Activated CD8-positive, alpha-beta memory T cell treated with anti-CD3 and anti-CD28 coated beads for 36 hours (primary cell): ENCODE results near the gene SPTLC3. TPM values are rescaled to one million over a fixed set of nuclear protein-coding genes. Genes with fewer than 3 reads are reported as not detected.

Source experiments
- CTCF ChIA-PET: fragments of 350-600 bp; sonication (Branson Sonifier 250); formaldehyde crosslinking; loops from one replicate; lab custom pipeline; 2021; ENCODE audit warnings: antibody characterized with exemption; lab: Charles Lee
- POLR2A ChIA-PET: fragments of 350-600 bp; sonication (Branson Sonifier 250); formaldehyde crosslinking; loops from one replicate; lab custom pipeline; 2021; ENCODE audit warnings: antibody characterized with exemption; lab: Charles Lee
- total RNA-seq, 2 experiments: library from RNA; stranded (reverse); gene quantifications; one replicate each; pipeline ENCODE4 v1.2.3, GENCODE V29; 2021

The SPTLC3 gene
- total RNA-seq, 2 experiments from 2014 or later: 0.08 to 0.13 TPM

DNA sequence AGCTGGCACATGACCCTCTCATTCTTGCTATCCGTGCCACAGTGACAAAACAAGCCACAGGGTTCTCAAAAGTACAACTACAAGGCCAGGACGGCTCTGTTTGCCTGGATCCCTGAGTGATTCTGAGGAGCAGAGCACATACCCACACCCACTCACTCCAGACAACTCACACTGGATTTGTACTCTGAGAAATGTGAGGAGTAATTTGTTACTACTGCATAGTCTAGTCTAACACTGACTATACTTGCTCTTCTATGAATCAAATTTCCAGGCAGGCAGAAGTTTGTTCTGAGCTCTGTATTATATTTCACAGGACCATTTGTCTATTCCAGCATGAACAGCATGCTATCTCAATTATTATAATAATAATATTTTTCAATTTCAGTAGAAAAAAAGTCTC lies 26.7 kb upstream of the SPTLC3 start:
- ChIA-PET CTCF (no interaction called here), POLR2A (no interaction called here)

DNA sequence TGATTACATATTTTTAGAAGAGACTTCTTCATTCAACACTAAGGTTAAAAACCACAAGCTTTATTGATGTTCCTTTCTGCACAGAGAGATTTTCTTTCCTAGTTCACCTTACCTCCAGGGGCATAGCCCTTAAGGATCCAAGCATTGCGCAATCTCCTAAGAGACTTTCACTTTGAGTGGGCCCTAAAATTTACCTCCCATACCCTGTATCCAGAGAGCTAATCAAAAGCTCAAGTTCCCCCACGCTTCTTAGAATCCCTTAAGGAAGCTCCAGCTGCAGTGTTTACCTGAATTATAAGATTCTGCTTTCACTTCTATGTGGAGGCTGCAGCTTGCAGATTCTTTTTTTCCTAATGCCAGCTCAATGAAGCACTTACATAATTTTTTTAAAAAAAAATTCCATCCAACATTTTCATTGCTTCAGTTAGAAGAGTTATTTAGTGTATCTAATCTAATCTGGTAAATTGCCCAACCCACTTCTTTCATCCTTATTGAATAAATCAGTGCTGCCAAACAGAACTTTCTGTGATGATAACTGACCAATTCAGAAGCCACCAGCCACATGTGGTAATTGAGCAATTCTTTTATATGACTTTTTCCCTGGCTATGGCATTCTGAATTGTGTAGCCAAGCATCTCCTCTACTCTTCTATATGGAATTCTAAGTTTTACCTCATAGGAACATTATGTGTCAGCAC lies 24.6 kb upstream of the SPTLC3 start:
- ChIA-PET CTCF (no interaction called here), POLR2A (no interaction called here)

DNA sequence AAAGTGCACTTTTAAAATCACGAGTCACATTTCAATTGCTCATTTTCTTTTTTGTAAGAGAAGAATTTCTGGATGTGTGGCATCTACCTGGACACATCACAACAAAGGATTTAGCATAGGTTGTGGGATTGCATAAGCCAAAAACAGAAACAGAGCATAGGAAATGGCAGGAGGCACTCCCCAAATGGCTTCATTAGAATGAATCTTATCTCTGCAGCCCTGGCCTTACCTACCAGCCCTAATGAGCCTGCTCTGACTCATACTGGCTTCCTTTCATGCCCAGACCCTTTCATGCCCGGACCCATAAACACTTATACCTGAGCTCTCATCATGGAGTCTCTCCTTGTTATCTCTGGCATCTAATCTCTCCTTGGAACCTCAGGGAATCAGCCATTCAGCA lies 23.9 kb upstream of the SPTLC3 start:
- ChIA-PET POLR2A (no interaction called here), CTCF (no interaction called here)

DNA sequence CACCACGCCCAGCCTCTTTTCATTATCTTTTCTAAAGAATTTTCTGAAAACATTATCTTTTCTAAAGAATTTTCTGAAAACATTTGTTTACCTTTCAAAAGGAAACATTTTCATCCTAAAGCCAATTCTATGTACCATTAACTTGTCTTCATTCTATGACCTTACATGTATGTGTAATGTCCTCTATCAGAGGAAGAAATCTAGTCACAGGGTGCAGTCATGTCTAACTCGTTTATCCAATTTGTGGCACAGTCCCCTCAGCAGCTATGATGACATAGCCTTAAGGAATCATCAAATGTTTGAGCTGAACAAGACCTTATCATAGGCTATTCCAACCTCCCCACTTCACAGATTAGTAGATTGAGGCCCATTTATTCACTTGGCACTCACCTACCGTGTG lies 21.5 kb upstream of the SPTLC3 start:
- POLR2A ChIA-PET: no interaction called here
- CTCF ChIA-PET: no interaction called here

DNA sequence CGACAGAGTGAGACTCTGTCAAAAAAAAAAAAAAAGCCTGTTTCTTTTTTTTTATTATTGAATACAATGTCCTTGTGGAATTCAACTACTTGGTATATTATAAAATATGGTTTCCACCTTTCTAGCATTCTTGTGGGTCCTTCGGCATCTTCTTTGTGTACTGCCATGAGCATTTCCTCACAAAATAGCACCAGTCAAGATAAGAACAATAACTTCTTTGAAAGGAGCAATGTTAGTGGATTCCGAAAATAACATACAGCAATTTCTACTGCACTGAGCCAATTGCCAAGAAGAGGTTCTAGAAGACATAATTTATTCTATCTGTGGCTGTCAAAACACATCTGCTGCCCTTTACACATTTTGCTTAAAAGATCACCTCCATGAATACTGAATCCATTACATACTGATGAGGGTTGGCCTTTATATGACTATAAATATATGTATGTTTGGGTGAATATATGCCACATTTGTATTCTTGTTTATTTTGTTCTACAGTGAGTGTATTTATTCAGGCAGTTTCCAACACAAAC lies 19.1 kb upstream of the SPTLC3 start:
- CTCF ChIA-PET: no interaction called here
- POLR2A ChIA-PET: no interaction called here

DNA sequence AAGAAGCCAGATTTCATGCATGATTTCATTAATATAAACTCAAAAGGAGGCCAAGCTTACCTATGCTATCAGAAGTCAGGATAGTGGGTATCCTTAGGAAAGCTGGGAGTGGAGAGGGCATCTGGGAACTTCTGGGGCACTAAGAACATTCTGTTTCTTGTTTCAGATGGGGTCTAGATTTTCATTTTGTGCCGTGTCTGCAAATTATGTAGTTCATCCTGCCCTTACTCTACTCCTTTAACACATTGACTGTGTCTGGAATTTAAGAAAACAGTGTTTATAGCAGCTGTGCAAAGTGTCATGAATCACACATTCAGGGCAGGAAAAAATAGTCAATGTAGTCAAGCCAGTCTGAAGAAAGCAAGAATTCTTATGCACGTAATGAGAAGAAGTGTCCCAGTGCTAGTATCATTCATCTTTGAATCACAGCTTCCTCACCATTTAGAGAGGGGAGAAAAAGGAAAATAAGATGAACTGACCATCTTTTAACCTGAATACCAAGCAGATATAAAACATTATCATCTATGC lies 11.6 kb upstream of the SPTLC3 start:
- CTCF ChIA-PET: no interaction called here
- POLR2A ChIA-PET: no interaction called here

DNA sequence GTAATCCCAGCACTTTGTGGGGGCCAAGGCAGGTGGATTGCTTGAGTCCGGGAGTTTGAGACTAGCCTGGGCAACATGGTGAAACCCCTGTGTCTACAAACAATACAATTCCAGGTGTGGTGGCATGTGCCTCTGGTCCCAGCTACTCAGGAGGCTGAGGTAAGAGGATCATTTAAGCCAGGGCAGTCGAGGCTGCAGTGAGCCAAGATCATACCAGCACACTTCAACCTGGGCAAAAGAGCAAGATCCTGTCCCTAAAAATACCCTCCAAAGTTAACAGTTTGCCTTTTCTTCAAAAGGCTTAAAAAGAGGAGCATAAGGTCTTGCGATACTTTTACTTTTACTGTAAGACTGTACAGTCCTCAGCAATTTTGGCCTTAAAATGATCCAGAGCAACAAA lies 10.7 kb upstream of the SPTLC3 start:
- ChIA-PET CTCF (no interaction called here), POLR2A (no interaction called here)

DNA sequence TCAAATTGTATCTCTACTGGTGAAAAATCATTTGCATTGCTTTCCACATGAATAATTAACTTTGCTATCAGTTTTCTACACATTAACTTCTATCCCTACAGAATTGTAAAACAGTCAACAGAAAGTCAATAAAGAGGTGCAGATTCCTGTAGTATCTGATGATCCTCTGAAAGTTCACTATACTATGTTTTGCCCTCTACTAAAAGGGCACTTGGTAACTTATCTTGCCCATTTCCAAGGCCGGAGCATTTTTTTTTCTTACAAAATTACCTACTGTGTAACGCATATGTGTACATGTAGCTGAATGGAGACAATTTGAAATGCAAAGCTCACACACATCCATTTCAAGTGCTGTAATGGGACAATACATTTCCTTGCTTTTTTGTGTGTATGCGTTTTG lies 9.6 kb upstream of the SPTLC3 start:
- POLR2A ChIA-PET: no interaction called here
- CTCF ChIA-PET: no interaction called here

DNA sequence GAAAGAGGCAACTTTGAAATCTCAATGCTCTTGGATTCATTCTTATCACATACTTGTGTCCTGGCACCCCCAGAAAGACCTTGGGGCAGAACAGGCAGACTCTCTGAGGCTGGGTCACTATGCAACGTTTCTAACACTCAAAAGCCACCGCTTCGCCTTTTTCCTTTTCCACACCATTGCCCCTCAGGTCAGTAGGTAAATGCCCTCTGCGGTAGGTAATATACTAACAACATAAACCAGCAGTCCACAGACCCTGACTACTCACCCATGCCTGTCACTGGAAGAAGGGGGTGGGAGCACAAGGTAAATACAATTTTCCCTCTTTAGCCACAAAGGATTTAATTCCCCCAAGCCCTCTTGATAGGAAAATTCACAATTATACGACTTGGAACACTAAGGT lies 6.5 kb upstream of the SPTLC3 start:
- POLR2A ChIA-PET: no interaction called here
- CTCF ChIA-PET: no interaction called here

DNA sequence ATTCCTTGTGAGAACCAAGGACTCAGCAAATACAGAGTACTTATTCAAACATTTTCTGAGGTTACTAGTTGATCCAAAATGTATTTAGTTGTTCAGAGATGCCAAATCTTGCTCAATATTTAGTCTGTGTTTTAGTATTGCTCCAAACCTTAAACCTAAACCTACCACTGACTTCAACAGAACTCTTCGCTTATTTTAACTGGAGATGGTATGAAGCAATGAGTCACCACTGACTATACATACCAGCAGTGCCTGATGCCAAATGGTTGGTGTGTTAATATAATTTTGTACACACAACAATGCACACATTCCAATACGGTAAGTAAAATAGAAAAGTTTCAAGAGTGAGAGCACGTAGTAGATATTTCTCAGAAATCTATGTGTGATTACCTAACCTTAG lies 1.9 kb upstream of the SPTLC3 start:
- ChIA-PET CTCF (no interaction called here), POLR2A (no interaction called here)

DNA sequence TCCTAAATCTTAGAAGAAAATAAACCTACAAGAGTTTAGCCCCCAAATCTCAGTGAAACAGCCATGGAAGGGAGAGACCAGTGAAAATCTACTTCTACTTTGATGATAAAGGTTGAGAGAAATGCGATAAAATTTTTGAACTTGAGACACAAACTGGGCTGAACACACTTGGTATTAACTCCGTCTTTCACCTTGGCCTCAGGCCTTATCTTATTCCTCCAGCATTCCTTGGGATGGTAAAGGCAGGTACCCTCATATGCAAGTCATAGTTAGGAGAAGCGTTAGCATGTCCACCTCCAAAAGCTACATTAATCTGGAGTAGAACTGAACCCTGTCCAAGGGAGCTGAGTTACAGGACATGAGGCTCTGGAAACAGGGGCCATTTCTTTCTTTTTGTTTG lies 1.2 kb upstream of the SPTLC3 start:
- CTCF ChIA-PET: no interaction called here
- POLR2A ChIA-PET: interaction anchor here (0.6 kb wide), 1 partner anchor 741 kb away, joined by 5 read pairs; no protein-coding TSS in a partner anchor

DNA sequence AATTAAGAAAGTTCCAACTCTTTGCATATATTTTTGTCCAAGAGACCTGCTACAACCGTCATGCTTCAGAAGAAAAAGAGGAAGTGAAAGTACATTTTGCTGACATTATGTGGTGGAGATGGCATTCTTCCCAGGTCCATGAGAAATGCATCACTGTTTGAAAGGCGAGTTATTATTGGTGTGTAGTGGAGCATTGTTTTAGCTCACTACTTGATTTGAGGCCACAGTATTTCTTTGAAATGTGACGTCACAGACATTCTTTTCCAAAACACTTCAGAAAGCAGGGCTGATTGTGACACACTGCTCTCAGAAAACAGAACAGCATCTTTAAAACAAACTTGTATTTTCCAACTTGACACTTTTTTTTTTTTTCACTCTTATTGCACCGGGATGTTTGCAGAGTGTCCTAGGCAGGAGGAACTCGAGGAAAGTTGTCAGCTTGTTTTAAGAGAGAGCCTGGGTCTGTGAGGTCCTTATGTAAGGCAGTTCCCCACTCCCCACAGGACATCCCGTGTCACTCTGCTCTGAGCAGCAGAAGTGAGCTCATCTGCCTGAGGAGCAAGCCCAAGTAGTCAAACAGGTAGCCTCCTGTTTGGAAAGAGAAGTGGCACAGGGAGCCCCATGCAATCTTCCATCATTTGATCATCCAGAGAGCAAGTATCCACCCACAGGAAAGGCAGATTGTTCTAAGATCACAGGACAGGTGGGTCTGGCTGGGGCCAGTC lies 1.1 kb downstream of the SPTLC3 start:
- POLR2A ChIA-PET: no interaction called here
- CTCF ChIA-PET: no interaction called here

DNA sequence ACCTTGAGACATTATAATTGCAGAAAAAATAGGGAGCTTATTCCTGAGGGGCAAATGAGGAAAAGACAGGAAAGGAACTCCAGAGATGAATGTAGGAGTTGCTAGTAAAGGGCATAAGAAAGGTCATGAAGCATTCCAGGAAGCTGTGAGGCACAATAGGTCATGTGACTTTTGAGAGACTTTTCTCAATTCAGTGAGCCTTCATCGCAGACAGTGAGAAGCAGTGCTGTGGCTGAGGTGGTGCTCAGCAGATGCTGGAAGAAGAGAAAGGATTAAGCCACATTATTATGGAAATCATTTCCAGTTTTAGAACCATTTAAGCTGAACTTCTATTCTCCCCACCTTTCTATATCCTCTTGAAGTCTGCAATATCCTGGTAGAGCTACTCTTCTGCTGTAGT lies 4.1 kb downstream of the SPTLC3 start:
- POLR2A ChIA-PET: no interaction called here
- CTCF ChIA-PET: no interaction called here

DNA sequence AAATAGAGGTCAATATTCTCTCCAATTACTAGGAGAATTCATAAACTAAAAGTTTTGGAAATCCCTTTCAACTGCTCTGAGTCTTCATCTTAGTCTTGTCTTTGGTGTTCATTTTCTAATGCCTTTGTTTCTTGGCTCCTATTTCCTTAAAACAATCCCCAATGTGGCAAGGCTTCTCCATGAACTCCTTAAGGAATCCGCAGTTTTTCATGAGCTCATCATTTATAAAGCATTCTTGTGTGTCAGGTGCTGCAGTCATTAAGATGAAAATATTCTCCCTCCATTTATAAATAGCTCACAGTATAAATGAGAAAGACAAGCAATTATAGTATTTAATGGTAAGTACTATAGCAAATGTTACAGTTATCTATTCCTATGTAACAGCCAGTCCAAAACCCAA lies 4.6 kb downstream of the SPTLC3 start:
- ChIA-PET CTCF (no interaction called here), POLR2A (no interaction called here)

DNA sequence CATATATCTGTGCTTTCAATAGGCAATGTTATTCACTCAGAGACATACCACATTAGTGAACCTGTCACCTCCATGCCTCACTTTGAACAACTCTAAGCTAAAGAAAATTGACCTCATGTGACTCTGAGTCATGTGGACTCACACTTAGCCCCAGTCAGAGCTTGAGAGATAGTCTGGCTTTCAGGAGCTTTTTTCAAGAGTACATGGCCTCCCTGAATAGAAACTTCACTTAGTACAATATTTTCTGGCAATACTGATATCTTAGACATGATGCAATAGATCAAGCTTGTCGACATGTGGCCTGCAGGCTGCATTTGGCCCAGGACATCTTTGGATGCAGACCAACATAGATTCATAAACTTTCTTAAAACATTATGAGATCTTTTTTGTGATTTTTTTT lies 8.5 kb downstream of the SPTLC3 start:
- POLR2A ChIA-PET: no interaction called here
- CTCF ChIA-PET: no interaction called here

DNA sequence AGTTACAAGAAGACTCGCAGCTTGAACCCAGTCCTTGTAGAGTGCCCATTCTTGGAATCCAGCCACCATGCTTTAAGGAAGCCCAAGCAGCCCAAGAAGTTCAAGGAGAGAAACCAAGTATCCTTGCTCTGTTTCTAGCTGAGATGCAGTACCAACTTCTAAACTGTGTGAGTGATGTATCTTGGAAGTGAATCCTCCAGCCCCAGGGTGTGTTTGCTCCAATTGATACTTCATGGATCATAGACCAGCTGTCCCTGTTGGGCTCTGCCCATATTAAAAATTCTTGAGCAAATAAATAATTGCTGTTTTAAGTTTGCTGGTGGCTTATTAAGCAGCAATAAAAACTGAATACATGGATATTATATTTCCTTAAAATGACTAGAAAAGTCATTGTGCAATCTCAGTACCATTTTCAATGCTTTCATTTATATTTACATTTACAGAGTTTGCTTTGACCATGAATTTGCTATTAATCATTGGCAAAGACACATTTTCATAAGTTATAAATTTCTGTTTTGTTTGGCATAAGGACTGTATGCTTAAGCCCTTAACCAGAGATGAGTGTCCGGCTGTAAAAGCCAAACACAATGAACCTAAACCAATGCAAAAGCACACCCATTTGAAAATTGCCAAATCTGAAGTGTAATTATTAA lies 9.2 kb downstream of the SPTLC3 start:
- CTCF ChIA-PET: no interaction called here
- POLR2A ChIA-PET: no interaction called here

DNA sequence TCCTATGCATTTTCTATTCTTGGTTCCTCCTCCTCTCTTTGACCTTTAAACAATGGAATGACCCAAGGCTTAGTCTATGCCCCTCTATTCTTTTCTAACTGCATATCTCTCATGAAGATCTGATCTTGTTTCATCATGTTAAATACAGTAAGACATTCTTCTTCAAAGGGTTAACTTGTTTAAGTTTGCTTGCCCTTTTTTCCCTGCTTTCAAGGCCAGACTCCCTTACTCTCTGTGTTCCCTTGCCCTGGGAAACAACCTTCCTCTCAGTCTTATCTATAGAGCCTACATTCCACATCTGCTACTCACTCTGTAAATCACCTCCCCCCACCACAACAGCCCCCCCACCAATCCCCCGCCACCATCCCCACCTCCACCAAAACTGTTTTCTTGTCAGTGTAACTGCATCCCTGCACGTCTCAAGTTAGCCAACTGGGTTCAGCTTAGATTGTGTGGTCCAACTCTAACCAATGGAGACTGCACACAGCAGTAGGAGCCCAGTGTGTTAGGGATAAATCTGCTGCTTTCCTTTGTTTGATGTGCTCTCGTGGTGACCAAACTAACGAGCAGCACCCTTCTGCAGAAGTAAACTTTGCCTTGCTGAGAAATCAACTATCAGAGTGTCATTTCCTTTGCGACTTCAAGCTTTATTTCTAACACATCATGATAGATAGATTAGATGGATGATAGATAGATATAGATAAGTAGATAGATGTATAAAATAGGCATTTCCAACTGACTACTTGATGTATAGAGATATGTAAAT lies 12.6 kb downstream of the SPTLC3 start:
- POLR2A ChIA-PET: no interaction called here
- CTCF ChIA-PET: no interaction called here

DNA sequence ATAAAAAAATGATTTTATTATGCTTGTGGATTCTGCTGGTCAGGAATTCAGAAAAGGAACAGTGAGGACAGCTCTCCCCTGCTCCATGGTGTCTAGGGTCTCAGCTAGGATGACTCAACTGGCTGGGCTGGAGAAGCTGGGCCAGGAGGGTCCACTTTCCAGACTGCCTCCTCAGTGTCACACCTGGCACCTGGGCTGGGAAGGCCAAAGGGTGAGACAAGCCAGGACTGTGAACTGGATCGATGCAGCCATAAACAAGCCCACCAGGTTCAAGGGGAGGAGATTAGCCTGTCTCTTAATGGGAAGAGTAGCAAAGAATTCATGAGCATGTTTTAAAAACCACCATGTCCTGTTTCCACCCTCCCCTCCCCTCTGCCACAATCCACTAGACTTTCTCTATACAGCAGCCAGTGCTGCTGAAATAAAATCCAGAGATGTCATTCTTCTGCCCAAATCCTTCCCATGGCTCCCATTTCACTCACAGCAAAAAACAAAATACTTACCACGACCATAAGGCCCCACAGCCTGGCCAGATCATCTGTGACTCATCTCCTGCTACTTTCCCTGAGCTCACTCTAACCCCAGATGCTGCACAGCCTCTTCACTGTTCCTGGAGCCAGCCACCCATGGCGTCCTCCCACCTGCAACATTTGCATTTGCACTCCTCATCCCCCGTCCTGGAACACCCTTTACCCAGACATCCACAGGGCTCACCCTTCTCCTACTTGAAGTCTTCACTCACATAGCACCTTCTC lies 13.8 kb downstream of the SPTLC3 start:
- CTCF ChIA-PET: no interaction called here
- POLR2A ChIA-PET: no interaction called here

DNA sequence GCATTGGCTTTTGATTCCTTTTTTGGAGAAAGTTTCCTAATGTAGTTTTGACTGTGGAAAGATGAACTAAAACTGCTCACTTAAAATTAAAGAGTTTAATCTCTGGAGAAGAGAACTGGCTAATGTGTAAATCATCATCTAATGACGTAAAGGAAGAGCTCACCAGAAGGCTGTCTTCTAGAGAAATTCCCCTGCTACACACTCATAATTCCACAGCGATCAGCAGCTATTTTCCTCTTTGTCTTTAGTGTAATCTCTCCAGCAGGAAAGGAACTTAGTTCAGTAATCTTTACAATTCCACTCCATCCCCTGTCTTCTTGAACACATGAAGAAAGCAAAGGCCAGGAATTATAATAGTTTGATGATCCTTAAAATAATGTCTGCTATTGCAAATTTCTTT lies 15.8 kb downstream of the SPTLC3 start:
- ChIA-PET POLR2A (no interaction called here), CTCF (no interaction called here)
